Small intestine (tissue), 7 donors: ENCODE data around the gene ARHGAP22. TPM values are rescaled to one million over a fixed set of nuclear protein-coding genes. Genes with fewer than 3 reads are reported as not detected.

Experiments
- DNase-seq, 2 donors: peaks; one replicate each; pipeline versions ENCODE4 v3.0.0 to v3.0.0-alpha.2; 2013
- FAIRE-seq: peaks from 2 replicates; lab custom pipeline; 2012; peaks lifted over from hg19 to GRCh38; lab: Jason Lieb, UNC
- H3K27ac ChIP-seq, 3 donors: one replicate each; pipeline ENCODE4 v1.5.1; 2013; ENCODE audit warnings: low read length in 2 of 3, mild to moderate bottlenecking in 2 of 3, control low read depth in 1 of 3, inconsistent platforms in 1 of 3, low read depth in 1 of 3, moderate library complexity in 1 of 3
- H3K27me3 ChIP-seq, 3 donors: one replicate each; pipeline ENCODE4 v1.6.1; 2013; ENCODE audit warnings: low read length in 3 of 3, inconsistent platforms in 1 of 3; ENCODE audit not compliant: control insufficient read depth in 3 of 3, insufficient read depth in 3 of 3
- H3K36me3 ChIP-seq, 3 donors: one replicate each; pipeline ENCODE4 v1.6.1; 2013; ENCODE audit warnings: low read length in 3 of 3, inconsistent platforms in 1 of 3, low read depth in 1 of 3, mild to moderate bottlenecking in 1 of 3, moderate library complexity in 1 of 3; ENCODE audit not compliant: control insufficient read depth in 3 of 3, insufficient read depth in 2 of 3
- H3K4me1 ChIP-seq, 3 donors: one replicate each; pipeline ENCODE4 v1.6.1; 2013; ENCODE audit warnings: low read length in 2 of 3, inconsistent platforms in 1 of 3, low read depth in 1 of 3, mild to moderate bottlenecking in 1 of 3, moderate library complexity in 1 of 3; ENCODE audit not compliant: control insufficient read depth in 3 of 3, insufficient read depth in 2 of 3
- H3K4me3 ChIP-seq, 3 donors: one replicate each; pipeline ENCODE4 v1.5.1; 2013; ENCODE audit warnings: low read length in 3 of 3, control low read depth in 1 of 3, inconsistent platforms in 1 of 3, low read depth in 1 of 3, mild to moderate bottlenecking in 1 of 3, moderate library complexity in 1 of 3
- H3K9me3 ChIP-seq, 2 donors: one replicate each; pipeline ENCODE4 v1.6.1; 2013; ENCODE audit warnings: low read depth in 1 of 2, low read length in 1 of 2; ENCODE audit not compliant: control insufficient read depth in 2 of 2, insufficient read depth in 1 of 2
- WGBS, 3 donors: extraction: QIAGEN DNeasy Blood & Tissue Kit; methylation state at CpG; one replicate each; pipeline ENCODE4 v1.1.7; 2013; 5-methylcytosine and 5-hydroxymethylcytosine counted together
- polyA plus RNA-seq, 4 donors: library from polyadenylated mRNA; stranded (reverse) in 3 of 4; unstranded in 1 of 4; fragments of 200-250 nt in 3 of 4; fragments of 120-200 nt in 1 of 4; gene quantifications; one replicate each; pipeline versions ENCODE4 v1.2.1 to v1.2.3, GENCODE V29; 2013
- donor health status: healthy with polysubstance abuse.
- donor health status: control.
- donor health status: control.
- donor health status: Bipolar disorder and iron deficiency.
- donor health status: healthy.

Gene ARHGAP22
- polyA plus RNA-seq, 4 donors = 0.54 to 1.4 (median 1.3) TPM; not detected in 1

GRCh38 chr10:48505394-48506112 lies 99.3 kb downstream of the ARHGAP22 start:
- H3K4me1 ChIP-seq = no peaks in the 10 kb centered on the region
- DNase-seq (no peak), FAIRE-seq (no peak)
- H3K4me3 ChIP-seq = no peak overlapping the region
- H3K27ac ChIP-seq = no peak overlapping the region
- H3K27me3 ChIP-seq = no peaks in the 10 kb centered on the region
- WGBS, 3 donors = 71 to 75% (median 73%) methylated on average over 15 of the region's 15 CpGs
- H3K9me3 ChIP-seq = no peaks in the 10 kb centered on the region
- H3K36me3 ChIP-seq = no peaks in the 10 kb centered on the region

DNA sequence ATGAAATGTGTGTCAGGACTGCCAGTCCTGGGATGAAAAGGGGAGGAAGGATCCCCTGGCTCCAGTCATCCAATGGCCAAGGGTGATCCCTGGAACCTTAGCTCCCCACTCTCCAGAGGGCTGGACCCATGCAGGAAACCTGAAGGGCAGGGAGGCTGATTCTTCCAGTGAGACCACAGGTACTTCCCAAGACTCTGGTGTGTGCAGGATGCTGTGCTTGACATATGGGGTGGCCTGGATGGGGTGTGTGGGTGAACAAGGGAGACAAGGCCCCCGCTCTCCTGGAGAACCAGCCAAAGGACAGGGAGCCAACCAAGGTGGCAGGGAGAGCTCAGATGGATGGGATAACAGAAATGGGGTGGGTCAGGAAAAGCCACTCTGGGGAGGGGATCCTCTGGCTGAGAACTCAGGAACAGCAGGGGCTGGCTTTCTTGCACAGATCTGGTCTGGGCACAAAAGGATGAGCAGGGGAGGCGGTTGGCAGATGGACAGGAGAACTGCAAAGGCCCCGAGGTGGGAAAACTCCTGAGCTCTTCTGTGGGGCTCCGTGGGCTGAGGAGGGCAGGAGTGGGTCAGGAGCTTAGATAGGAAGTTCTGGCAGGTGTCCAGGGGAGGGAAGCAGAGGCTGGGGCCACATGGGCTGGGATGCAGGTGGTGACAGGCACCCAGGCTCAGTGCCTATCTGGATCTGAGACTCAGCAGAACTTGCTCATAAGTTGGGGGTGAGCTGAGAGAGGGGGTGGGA lies 100.6 kb downstream of the ARHGAP22 start:
- no peak for DNase-seq
- Histone ChIP-seq H3K4me3 (no peak overlapping the region), H3K27me3 (no peaks in the 10 kb centered on the region), H3K4me1 (no peaks in the 10 kb centered on the region), H3K36me3 (no peaks in the 10 kb centered on the region), H3K9me3 (no peaks in the 10 kb centered on the region), H3K27ac (no peak overlapping the region)
- WGBS, 3 donors = 53 to 71% (median 60%) methylated on average over 4 of the region's 4 CpGs
- FAIRE-seq = no peak

DNA sequence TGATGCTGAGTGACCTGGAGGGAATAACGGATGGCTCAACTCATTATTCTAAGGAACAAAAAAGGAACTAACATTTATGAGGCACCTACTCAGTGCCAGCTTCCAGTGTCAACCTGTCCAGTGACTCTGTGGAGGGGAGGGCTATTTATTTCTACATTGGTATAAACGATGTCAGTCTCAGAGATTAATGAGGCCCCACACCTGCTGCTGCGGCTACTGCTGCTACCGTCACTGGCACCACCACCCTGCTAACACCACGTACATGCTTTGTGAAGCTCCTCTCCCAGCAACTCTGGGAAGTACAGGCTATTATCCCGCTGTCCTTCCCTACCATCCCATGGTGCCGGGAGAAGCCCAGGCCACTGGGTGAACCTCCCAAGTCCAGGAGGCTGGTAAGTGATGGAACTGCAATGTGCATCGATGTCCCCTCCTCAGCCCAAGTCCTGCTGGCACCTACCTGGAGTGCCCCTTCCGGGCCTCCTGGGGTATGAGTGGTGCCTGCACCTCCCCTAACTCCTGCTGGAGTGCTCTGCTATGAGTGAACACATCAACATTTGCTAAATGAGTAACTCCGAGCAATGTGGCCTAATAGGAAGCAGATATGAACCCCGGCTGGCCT lies 101.5 kb downstream of the ARHGAP22 start:
- Histone ChIP-seq H3K27ac (no peak overlapping the region), H3K36me3 (no peaks in the 10 kb centered on the region), H3K27me3 (no peaks in the 10 kb centered on the region), H3K4me3 (no peak overlapping the region), H3K9me3 (no peaks in the 10 kb centered on the region), H3K4me1 (no peaks in the 10 kb centered on the region)
- WGBS, 3 donors = 76 to 83% (median 79%) methylated on average over 11 of the region's 11 CpGs
- no peak for DNase-seq
- FAIRE-seq = no peak

DNA sequence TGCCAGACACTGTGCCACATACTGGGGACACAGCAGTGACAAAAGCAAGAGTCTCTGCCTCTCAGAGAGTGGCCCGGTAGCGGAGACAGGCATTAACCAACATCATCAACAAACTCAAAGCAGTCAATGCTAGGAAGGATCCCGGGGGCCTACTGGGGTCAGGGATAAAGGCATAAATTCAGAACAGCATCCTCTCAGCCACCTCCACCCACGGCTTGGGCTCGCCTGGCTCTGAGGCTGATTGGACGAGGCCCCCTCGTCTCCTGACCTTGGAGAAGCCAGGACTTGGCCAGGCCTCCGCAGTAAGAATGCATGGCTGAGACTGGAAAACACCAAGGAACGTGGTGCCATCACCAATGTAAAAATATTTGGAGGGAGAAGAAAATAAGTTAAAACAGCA lies 102.1 kb downstream of the ARHGAP22 start:
- no peak overlapping the region for H3K27ac ChIP-seq
- no peak for DNase-seq
- no peak for FAIRE-seq
- no peaks in the 10 kb centered on the region for H3K9me3 ChIP-seq
- no peaks in the 10 kb centered on the region for H3K27me3 ChIP-seq
- H3K36me3 ChIP-seq = no peaks in the 10 kb centered on the region
- no peaks in the 10 kb centered on the region for H3K4me1 ChIP-seq
- no peak overlapping the region for H3K4me3 ChIP-seq
- WGBS, 3 donors = 86 to 88% (median 87%) methylated on average over 9 of the region's 9 CpGs

- H3K9me3 ChIP-seq = no peaks in the 10 kb centered on the region
- no peaks in the 10 kb centered on the region for H3K36me3 ChIP-seq
- WGBS, 3 donors = 71 to 81% (median 78%) methylated on average over 6 of the region's 6 CpGs
- H3K27ac ChIP-seq = no peak overlapping the region
- no peak overlapping the region for H3K4me3 ChIP-seq
- DNase-seq (no peak), FAIRE-seq (no peak)
- no peaks in the 10 kb centered on the region for H3K4me1 ChIP-seq
- no peaks in the 10 kb centered on the region for H3K27me3 ChIP-seq
Observed at GRCh38 chr10:48501787-48502771, 102.8 kb downstream of the ARHGAP22 start.

DNA sequence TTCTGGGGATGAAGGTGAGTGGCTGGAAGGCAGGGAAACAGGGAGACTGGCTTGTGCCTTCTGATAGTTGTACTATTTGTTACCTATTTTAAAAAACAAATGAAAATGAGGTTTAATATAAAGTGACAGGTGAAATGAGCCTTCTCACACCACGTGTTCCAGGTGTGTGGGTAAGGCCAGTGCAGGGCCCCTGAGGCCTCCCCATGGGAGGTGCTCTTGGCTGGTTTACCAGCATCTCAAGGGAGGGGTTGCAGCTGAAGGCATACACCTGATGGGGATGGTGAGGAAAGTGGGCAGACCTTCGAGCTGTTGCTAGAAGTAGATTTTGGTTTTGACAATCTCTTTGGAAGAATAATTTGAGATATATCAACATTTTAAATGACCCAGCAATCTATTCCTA lies 103.6 kb downstream of the ARHGAP22 start:
- no peaks in the 10 kb centered on the region for H3K36me3 ChIP-seq
- H3K27me3 ChIP-seq = no peaks in the 10 kb centered on the region
- 25 to 67% (median 49%) methylated on average over 2 of the region's 2 CpGs for WGBS, 3 donors
- H3K27ac ChIP-seq = no peak overlapping the region
- H3K4me1 ChIP-seq = no peaks in the 10 kb centered on the region
- FAIRE-seq (no peak), DNase-seq (no peak)
- H3K9me3 ChIP-seq = no peaks in the 10 kb centered on the region
- H3K4me3 ChIP-seq = no peak overlapping the region

- H3K4me3 ChIP-seq = no peak overlapping the region
- 61 to 84% (median 77%) methylated on average over 4 of the region's 4 CpGs for WGBS, 3 donors
- DNase-seq (no peak), FAIRE-seq (no peak)
- no peaks in the 10 kb centered on the region for H3K4me1 ChIP-seq
- no peaks in the 10 kb centered on the region for H3K36me3 ChIP-seq
- H3K27me3 ChIP-seq = no peaks in the 10 kb centered on the region
- no peaks in the 10 kb centered on the region for H3K9me3 ChIP-seq
- no peak overlapping the region for H3K27ac ChIP-seq
Observed at GRCh38 chr10:48500771-48501170, 104.1 kb downstream of the ARHGAP22 start.
